Measurements from ENCODE around the gene RPS28.
"Not testable (repeated sequence)": the region's sequence is repeated elsewhere in the genome, so short reads cannot be mapped to it uniquely, and the experiment has no call there.

Gene RPS28

GRCh38 chr19:8320564-8321066, 681 bp upstream of the RPS28 start:
- no peak for DNase-seq

GRCh38 chr19:8321986-8322637, 816 bp downstream of the RPS28 start:
- no peak for DNase-seq

- no peak for DNase-seq
Measured at GRCh38 chr19:8322638-8322997, 1.3 kb downstream of the RPS28 start.

- DNase-seq: no peak
Measured at GRCh38 chr19:8323781-8324185, 2.5 kb downstream of the RPS28 start.

DNA sequence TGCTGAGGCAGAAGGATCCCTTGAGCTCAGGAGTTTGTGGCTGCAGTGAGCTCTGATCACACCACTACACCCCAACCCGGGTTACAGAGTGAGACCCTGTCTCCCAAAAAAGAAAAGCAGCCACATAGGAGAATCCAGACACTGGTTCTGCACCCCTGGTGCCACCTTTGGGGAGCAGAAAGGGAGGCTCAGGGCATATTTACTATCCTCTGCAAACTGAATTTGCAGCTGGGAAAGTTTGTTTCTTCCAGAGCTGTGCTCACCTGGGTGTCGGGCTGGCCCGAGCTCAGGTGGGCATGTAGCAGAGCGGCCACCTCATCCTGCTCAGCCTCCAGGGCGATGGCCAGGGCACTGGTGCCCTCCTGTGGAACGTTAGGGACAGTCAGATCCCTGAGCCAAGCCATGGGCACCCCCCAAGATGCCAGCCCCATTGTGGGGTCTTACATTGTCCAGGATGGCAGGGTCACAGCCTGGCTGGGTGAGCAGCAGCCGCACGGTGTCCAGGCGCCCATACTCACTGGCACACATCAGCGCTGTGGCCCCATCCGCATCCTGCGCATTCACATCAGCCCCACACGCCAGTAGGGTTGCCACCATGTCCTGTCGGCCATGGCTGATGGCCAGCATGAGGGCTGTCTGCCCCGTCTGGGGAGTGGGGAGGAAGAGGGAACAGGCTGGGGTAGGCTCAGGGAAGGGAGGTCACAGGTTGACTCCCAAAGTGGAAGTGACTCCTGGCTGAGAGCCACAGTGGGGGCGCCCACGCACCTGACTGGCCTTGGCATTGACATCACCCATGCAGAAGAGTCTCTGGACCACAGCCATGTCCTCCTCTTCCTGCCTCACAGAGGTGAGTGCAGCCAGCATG, 3.1 kb downstream of the RPS28 start:
- DNase-seq: no peak

DNA sequence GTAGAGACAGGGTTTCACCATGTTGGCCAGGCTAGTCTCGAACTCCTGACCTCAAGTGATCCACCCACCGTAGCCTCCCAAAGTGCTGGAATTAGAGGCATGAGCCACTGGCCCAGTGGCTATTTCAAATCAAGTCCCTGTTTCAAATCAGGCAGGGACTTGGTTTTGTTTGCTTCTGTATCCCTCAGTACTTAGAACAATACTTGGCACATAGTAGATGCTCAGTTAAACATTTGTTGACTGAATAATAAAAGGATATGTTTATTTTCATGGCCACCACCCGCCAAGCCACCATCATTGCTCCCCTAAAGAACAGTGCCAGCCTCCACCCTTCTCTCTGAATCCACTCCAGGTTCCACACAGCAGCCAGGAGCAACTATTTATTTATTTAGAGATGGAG, 4.2 kb downstream of the RPS28 start:
- DNase-seq: no peak

- no peak for DNase-seq
Measured at GRCh38 chr19:8329996-8330395, 8.7 kb downstream of the RPS28 start.

- DNase-seq: no peak
Measured at GRCh38 chr19:8331263-8331845, 10.1 kb downstream of the RPS28 start.

DNA sequence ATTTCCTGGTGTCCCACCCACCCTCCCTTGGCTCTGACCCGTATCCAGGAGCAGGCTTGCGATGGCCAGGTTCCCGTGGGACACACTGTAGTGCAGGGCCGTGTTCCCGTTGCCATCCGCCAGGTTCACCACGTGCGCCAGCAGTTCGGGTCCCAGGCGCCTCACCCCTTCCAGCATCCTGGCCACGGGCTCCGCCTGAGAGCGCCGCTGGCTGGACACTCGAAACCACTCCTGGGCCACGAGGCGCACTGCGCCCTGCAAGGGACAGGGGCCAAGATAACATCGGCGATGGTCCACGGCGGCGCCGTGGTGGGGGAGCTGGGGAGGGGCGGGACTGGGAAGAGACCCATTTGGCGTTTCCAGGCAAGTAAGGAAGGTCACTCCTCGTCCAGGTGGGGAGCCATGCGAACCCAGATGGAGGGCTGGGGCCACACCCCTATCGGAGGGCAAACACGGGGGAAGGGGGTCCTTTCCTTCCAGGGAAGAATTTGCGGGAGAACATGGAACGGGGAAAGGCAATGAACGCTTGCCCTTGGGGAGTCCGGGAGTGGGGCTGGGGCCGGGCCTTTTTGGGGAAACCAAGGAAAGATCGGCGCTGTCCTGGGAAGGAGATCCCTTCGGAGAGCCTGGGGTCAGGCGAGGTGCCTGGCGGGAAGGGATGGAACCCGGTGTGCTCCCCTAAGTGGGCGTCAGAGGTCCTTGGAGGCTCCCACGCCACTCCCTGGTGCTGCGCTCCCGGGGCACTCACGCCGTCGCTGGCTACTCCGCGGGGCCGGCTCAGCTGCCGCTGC, 11.9 kb downstream of the RPS28 start:
- no peak for DNase-seq

DNA sequence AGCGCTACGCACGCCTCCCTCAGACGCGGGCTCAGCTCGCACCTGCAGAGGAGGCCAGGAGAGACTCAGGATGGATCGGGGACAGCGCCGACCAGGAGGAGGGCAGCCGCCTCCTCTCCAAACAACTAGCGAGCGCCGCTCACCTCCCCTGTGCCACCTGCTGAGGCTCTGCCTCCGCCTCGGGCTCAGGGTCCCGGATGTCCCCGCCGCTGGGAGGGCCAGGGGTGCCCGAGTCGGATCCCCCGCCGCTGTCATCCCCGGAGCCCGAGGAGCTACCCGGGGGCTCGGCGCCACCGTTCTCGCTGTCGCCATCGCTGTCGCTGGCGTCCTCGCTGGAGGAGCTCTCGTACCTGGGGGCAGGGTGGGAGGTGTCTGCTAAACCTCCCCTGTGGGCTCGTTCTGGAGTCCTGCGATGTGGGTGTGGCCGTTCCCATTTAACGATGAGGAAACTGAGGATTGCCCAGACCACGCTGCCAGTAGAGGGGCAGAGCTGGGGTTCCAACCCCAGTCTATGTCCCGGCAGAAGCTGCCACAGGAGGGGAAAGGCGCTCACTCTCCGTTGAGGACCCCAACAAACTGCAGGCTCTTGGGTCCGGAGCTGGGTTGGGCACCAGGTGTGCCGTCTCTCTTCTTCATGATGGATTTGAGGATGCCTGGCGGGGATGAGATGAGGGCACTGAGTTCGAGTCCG, 12.6 kb downstream of the RPS28 start:
- peak; percentile 54 for DNase-seq

DNA sequence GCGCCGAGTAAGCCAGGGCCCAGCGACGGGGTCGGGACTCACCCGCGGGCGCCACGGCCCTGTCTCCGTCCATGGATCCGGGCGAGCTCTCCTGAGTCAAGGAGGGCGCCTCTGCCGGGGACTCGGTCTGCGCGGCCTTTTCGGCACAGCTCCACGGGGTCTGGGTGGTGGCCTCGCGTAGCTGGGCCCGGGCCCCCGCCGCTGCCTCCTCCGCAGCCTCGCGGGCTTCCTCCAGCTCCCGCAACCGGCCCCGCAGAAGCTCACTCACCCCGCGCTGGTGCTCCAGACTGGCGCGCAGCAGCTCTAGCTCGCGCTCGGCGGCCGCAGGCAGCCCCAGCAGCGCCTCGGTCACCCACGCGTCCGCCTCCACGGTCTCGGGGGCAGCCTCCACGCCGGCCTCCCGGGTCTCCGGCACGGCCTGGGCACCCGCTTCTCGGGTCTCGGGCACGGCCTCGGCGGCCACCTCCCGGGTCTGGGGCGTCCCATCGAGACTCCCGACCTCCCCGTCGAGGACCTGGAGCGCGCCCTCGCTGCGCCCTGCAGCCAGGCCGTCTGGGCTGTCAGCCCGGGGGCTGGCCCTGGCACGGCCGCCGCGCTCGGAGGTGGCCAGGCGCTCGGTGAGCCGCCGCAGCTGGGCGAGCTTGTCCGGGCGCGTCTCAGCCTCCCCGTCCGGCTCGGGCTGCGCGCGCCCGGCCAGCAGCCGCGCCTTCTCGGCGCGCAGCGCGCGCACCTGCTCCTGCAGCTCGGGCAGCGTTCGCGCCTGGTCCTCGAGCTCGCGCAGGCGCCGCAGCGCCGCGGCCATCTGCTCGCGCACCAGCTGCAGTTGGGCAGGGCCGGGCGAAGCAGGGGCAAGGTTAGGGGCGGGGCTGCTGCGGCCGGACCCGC, 13.4 kb downstream of the RPS28 start:
- peak; percentile 78 for DNase-seq

DNA sequence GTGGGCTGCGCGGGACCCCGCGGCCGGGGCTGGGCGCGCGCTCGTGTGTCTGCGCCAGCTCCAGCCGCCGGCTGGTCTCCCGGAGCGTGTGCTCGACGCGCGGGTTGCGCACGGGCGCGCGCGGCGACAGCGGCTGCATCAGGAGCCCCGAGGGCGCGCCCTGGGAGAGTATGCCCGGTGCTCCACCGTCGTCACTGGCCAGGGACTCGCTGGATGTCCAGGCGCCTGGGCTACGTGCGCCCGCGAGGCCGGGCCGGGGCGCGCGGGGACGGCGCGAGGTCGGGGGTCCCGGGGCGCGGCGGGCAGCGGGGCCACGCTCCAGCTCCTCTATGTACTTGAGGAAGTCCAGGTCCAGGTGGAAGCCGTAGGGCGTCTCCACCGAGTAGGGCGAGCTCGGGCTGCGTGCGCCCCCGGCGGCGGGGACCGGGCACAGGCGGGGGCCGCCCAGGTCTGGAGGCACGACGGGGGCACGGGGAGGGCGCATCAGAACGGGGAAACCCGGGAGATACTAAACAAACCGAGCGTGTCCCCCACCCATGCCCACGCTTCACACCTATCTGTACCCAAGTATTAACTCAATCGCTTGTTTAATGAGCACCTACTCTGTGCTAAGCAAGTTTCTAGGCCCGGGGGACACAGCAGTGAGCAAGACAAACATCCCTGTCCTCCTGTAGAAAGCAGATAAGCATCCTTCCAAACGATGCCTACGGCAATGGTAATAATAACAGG, 14.2 kb downstream of the RPS28 start:
- DNase-seq: no peak

- peak; percentile 20 for DNase-seq
Measured at GRCh38 chr19:8336072-8336569, 14.8 kb downstream of the RPS28 start.

GRCh38 chr19:8336660-8337059, 15.4 kb downstream of the RPS28 start:
- DNase-seq: no peak

DNA sequence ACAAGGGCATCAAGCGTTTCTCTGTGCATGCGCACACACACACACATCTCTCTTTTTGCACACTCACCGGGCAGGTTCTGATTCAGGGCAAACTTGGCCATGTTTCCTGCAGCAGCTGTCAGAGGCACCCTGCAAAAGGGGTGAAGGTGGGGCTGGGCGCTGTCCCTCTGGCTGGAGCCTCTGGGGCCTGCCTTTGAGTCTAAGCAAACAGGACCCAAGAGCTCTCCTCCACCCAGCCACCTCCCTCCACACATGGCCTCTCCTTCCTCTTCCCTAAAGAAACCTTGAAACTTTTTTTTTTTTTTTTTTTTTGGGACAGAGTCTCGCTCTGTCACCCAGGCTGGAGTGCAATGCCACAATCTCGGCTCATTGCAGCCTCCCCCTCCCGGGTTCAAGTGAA, 16.4 kb downstream of the RPS28 start:
- no peak for DNase-seq

DNA sequence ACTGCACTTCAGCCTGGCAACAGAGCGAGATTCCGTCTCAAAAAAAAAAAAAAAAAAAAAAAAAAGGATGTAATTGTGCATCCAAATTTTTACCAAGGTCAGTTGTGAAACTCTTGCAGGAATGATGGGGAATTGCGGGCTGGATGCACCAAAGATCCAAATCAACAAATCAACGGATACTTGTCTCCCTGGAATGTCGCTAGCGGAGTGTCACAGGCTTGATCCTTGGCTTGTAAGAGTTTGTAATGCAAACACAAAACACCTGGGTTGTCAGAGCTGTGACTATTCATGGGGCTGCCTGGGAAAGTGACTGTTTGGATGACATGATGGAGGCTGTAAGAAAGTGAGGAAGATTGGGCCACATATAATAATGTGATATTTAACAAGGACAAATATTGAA, 17.5 kb downstream of the RPS28 start:
- DNase-seq: no peak

DNA sequence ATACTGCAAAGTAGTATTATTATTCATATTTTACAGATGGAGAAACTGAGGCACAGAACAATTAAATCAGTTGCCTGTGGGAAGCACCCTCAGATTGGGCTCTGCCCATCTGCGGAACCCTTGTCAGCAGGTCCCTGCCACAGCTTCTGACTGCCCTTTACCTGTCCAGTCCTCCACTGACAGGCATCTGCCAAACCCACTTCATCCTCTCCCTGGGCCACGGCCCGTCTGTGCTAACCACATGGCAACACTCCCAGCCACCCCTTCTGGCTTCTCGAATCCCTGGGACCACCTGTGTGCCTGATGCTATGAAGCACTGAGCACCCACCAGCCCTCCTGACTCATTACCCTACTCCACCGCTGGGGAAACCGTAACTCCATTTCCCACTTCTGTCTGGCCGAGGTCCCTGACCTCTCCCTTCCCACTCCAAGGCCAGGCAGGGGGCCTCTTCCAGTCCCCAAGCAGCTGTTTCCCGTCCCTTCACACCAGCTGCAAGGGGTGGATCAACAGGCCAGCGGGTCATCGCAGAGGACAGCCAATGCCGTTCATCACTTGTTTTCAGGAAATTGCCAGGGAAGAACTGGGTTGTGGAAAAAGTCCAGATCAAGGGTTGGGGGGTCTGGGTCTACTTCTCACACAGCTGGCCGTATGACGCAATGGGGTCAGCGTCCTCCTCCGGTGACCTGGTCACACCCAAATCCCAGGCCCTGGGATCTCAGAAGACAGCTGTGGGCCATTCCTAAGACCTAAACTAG, 19.2 kb downstream of the RPS28 start:
- no peak for DNase-seq

DNA sequence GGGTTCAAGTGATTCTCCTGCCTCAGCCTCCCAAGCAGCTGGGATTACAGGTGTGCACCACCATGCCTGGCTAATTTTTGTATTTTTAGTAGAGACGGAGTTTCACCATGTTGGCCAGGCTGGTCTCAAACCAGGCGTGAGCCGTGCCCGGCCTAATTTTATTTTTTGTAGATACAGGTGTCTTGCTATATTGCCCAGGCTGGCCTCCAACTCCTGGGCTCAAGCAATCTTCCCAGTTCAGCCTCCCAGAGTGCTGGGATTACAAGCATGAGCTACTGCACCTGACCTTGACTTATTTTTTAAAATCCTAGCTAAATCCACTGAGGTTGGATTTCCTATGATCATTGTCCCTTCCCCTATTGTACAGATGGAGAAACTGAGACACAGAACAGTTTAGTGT, 20.2 kb downstream of the RPS28 start:
- DNase-seq: not testable (repeated sequence)

DNA sequence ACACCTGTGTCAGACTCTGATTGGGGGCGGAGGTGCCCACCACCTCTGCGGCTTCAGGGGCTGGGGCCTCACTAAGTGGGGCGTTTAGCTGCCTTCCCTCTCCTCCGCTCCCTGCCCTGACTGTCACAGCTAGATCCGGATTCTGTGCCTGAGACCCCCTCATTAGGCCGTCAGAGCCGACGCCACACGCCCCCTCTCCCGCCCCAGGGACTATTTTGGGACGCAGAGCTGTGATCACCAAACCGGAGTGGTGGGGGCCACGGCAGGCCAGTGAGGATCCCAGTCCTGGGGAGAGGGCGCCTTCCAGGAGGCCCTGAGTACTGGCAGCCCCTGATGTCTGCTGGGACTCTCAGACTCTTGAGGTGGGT, 21.0 kb downstream of the RPS28 start:
- DNase-seq: no peak
